GM12801 (cell line): Measurements from ENCODE around the gene SYCP2.

Experiments used
- TF ChIP-seq, protein P1 (sequence below): IDR thresholded peaks from one replicate; pipeline ENCODE4 v1.5.1; 2011; ENCODE audit warnings: control low read depth; ENCODE audit not compliant: insufficient read length; ENCODE audit errors: extremely low read depth

Gene SYCP2

GRCh38 chr20:59828125-59829053 lies 105.0 kb downstream of the SYCP2 start:
- TF ChIP-seq, protein P1, sequence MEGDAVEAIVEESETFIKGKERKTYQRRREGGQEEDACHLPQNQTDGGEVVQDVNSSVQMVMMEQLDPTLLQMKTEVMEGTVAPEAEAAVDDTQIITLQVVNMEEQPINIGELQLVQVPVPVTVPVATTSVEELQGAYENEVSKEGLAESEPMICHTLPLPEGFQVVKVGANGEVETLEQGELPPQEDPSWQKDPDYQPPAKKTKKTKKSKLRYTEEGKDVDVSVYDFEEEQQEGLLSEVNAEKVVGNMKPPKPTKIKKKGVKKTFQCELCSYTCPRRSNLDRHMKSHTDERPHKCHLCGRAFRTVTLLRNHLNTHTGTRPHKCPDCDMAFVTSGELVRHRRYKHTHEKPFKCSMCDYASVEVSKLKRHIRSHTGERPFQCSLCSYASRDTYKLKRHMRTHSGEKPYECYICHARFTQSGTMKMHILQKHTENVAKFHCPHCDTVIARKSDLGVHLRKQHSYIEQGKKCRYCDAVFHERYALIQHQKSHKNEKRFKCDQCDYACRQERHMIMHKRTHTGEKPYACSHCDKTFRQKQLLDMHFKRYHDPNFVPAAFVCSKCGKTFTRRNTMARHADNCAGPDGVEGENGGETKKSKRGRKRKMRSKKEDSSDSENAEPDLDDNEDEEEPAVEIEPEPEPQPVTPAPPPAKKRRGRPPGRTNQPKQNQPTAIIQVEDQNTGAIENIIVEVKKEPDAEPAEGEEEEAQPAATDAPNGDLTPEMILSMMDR: no peak

GRCh38 chr20:59827138-59828056 lies 106.0 kb downstream of the SYCP2 start:
- TF ChIP-seq, protein P1: no peak

GRCh38 chr20:59825944-59826759 lies 107.3 kb downstream of the SYCP2 start:
- TF ChIP-seq, protein P1: no peak

DNA sequence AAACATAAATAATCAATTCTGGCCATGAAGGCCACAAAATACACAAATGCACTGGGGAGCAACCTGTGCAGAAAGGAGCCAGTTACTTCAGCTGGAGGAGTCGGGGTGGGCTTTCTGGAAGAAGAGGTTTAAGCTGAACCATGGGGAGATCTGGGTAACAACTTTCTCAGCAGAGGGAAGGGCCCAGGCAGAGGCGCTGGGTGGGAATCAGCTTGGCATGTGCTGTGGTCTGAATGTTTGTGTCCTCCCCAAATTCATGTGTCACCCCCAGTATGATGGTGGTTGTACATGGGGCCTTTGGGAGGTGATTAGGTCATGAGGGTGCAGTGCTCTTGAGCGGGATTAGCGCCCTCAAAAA lies 107.9 kb downstream of the SYCP2 start:
- TF ChIP-seq, protein P1: no peak

DNA sequence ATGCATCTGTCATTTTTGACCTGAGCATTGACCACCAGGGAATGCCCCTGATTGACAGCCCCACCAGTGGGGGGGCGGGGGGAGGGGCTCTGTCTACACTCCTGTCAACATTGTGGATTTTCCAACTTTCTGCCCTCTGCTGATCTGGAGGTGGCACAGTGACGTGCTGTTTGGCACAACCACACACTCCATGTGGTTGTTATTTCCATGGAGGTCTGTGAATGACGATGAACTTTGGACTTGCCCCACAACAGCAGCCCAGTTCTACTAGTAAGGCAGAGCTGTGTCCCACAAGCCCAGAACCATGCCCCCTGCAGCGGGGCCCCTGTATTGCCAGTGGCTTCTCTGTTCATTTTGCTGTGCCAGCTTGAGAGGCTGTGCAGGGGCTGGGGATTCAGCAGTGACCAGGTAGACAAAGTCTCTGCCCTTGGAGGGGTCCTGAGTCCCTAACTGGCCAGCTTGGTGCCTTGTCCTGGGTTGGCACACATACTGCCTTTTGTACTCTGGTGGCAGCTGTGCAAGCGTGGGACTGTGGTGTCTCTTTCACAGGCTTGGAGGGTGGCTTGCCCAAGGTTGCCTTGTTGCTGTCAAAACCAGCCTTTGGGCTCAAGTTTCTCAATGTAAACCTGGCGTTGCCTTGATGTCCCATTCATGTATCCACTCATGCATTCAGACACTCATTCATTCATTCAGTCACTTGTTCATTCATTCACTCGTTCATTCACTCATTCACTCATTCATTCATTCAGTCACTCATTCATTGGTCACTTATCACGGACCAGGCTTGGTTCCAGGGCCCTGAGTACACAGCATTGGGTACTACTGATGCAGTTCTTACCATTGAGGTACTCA lies 108.5 kb downstream of the SYCP2 start:
- TF ChIP-seq, protein P1: no peak

GRCh38 chr20:59823491-59824259 lies 109.8 kb downstream of the SYCP2 start:
- TF ChIP-seq, protein P1: no peak
